ENCODE measurements around the gene ZNF527.

DNA sequence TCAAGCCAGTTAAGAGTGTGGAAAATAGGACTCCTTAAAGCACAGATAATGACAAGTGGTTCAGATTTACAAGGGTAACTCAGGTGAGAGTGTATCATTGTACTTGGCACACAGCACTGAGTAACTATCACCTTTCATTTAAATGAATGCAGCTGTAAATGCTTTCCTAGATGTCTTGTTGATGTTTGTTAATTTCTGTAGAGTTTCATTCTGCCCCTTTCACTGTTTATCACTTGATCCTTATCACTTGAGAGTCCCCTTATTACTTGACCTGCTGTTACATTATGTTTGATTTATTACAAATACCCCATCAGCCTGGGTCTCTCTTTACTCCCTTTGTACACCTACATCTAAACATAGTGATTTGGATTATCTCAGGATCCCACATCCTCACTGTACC is 38.1 kb upstream of the ZNF527 start:
- TF ChIP-seq, protein P1, sequence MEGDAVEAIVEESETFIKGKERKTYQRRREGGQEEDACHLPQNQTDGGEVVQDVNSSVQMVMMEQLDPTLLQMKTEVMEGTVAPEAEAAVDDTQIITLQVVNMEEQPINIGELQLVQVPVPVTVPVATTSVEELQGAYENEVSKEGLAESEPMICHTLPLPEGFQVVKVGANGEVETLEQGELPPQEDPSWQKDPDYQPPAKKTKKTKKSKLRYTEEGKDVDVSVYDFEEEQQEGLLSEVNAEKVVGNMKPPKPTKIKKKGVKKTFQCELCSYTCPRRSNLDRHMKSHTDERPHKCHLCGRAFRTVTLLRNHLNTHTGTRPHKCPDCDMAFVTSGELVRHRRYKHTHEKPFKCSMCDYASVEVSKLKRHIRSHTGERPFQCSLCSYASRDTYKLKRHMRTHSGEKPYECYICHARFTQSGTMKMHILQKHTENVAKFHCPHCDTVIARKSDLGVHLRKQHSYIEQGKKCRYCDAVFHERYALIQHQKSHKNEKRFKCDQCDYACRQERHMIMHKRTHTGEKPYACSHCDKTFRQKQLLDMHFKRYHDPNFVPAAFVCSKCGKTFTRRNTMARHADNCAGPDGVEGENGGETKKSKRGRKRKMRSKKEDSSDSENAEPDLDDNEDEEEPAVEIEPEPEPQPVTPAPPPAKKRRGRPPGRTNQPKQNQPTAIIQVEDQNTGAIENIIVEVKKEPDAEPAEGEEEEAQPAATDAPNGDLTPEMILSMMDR (conservative IDR thresholded peaks at IDR 0.05): no peak
- no peak for TF ChIP-seq EZH2 (IDR thresholded peaks at IDR 0.05; ENCODE audit: low read depth)

Measured in PC-9 (cell line).